HAP-1 (cell line): ENCODE results near the gene MOXD1.
A peak's percentile ranks its signal among the peaks of the same experiment; 100 is the strongest.

Experiments
- DNase-seq, 2 experiments: peaks; one replicate each; pipeline ENCODE4 v3.0.0-alpha.2; 2016 to 2020; ENCODE audit warnings: low spot score in 2 of 2
- H3K27me3 ChIP-seq: fragments of 250-450 bp; sonication (Bioruptor Pico); 2 replicates; pipeline ENCODE4 v1.5.1; 2020; ENCODE audit warnings: low read depth, mild to moderate bottlenecking, moderate library complexity
- H3K36me3 ChIP-seq: fragments of 250-450 bp; sonication (Bioruptor Pico); replicated peaks from 2 replicates; pipeline ENCODE4 v1.5.1; 2020; ENCODE audit warnings: mild to moderate bottlenecking
- H3K4me1 ChIP-seq: fragments of 250-450 bp; sonication (Bioruptor Pico); 2 replicates; pipeline ENCODE4 v1.5.1; 2020; ENCODE audit warnings: mild to moderate bottlenecking
- H3K4me3 ChIP-seq: fragments of 250-450 bp; sonication (Bioruptor Pico); 2 replicates; pipeline ENCODE4 v1.5.1; 2020; ENCODE audit warnings: mild to moderate bottlenecking, moderate library complexity
- H3K9me3 ChIP-seq: fragments of 250-450 bp; sonication (Bioruptor Pico); 2 replicates; pipeline ENCODE4 v1.5.1; 2020; ENCODE audit warnings: mild to moderate bottlenecking, moderate library complexity
- in situ Hi-C: fragments of 300-500 bp; cut with MboI; formaldehyde crosslinking; loops from 3 replicates; pipeline ENCODE4 v1.14.3; 2020; ENCODE audit warnings: low sequenced_read_pairs, inconsistent platforms, mixed read lengths

Gene MOXD1

GRCh38 chr6:132411296-132411695, 10.0 kb upstream of the MOXD1 start:
- no peak for DNase-seq

GRCh38 chr6:132410830-132411229, 9.6 kb upstream of the MOXD1 start:
- H3K27me3 ChIP-seq = peaks cover 7% of the 10 kb centered on the region; the same call in 1 of the 2 replicates
- H3K9me3 ChIP-seq = no peaks in the 10 kb centered on the region
- no peaks in the 10 kb centered on the region for H3K36me3 ChIP-seq
- H3K4me3 ChIP-seq = no peak overlapping the region
- H3K4me1 ChIP-seq = no peaks in the 10 kb centered on the region
- DNase-seq = no peak
- in situ Hi-C loops = no loop called here

More at GRCh38 chr6:132411296-132411695, 10.0 kb upstream of the MOXD1 start:
- no peaks in the 10 kb centered on the region for H3K36me3 ChIP-seq
- in situ Hi-C loops = no loop called here
- no peak overlapping the region for H3K4me3 ChIP-seq
- 0 out of 2 replicates have a peak, but pooled peaks cover 5% of the 10 kb centered on the region for H3K27me3 ChIP-seq
- H3K4me1 ChIP-seq = no peaks in the 10 kb centered on the region
- no peaks in the 10 kb centered on the region for H3K9me3 ChIP-seq

GRCh38 chr6:132405143-132405915, 4.1 kb upstream of the MOXD1 start:
- Histone ChIP-seq H3K9me3 (no peaks in the 10 kb centered on the region), H3K36me3 (no peaks in the 10 kb centered on the region), H3K27me3 (peaks cover 10% of the 10 kb centered on the region), H3K4me3 (no peak overlapping the region), H3K4me1 (no peaks in the 10 kb centered on the region)
- in situ Hi-C loops = no loop called here
- DNase-seq = no peak

- Histone ChIP-seq H3K9me3 (no peaks in the 10 kb centered on the region), H3K27me3 (peaks cover 10% of the 10 kb centered on the region), H3K4me1 (0 out of 2 replicates have a peak, but pooled peaks cover 2% of the 10 kb centered on the region), H3K36me3 (no peaks in the 10 kb centered on the region), H3K4me3 (no peak overlapping the region)
- no peak for DNase-seq
- in situ Hi-C loops = no loop called here
Measured at GRCh38 chr6:132404736-132405135, 3.5 kb upstream of the MOXD1 start.

GRCh38 chr6:132404330-132404729, 3.1 kb upstream of the MOXD1 start:
- in situ Hi-C loops = no loop called here
- Histone ChIP-seq H3K27me3 (peaks cover 10% of the 10 kb centered on the region), H3K4me1 (0 out of 2 replicates have a peak, but pooled peaks cover 3% of the 10 kb centered on the region), H3K9me3 (no peaks in the 10 kb centered on the region), H3K36me3 (no peaks in the 10 kb centered on the region), H3K4me3 (no peak overlapping the region)
- no peak for DNase-seq

GRCh38 chr6:132401618-132402285, 477 bp upstream of the MOXD1 start:
- in situ Hi-C loops = no loop called here
- no peaks in the 10 kb centered on the region for H3K9me3 ChIP-seq
- H3K4me3 ChIP-seq = peak overlapping the region; percentile 65
- 0 out of 2 replicates have a peak, but pooled peaks cover 3% of the 10 kb centered on the region for H3K4me1 ChIP-seq
- peaks cover 10% of the 10 kb centered on the region for H3K27me3 ChIP-seq
- H3K36me3 ChIP-seq = no peaks in the 10 kb centered on the region
- no peak for DNase-seq

GRCh38 chr6:132400555-132400882, 756 bp downstream of the MOXD1 start:
- no peaks in the 10 kb centered on the region for H3K36me3 ChIP-seq
- H3K27me3 ChIP-seq = peaks cover 6% of the 10 kb centered on the region
- peak overlapping the region; percentile 65 for H3K4me3 ChIP-seq
- H3K9me3 ChIP-seq = no peaks in the 10 kb centered on the region
- peak in 1 of 2 experiments; percentile 12 for DNase-seq
- in situ Hi-C loops = no loop called here
- 0 out of 2 replicates have a peak, but pooled peaks cover 3% of the 10 kb centered on the region for H3K4me1 ChIP-seq

- no peak for DNase-seq
- H3K4me3 ChIP-seq = no peak overlapping the region
- in situ Hi-C loops = no loop called here
Measured at GRCh38 chr6:132399376-132400074, 1.8 kb downstream of the MOXD1 start.

GRCh38 chr6:132395015-132395597, 6.2 kb downstream of the MOXD1 start:
- Histone ChIP-seq H3K36me3 (no peaks in the 10 kb centered on the region), H3K27me3 (no peaks in the 10 kb centered on the region), H3K4me3 (no peak overlapping the region), H3K9me3 (no peaks in the 10 kb centered on the region), H3K4me1 (peaks cover 16% of the 10 kb centered on the region)
- DNase-seq = no peak
- in situ Hi-C loops = no loop called here

More at GRCh38 chr6:132399376-132400074, 1.8 kb downstream of the MOXD1 start:
- Histone ChIP-seq H3K36me3 (no peaks in the 10 kb centered on the region), H3K4me1 (0 out of 2 replicates have a peak, but pooled peaks cover 3% of the 10 kb centered on the region), H3K27me3 (no peaks in the 10 kb centered on the region), H3K9me3 (no peaks in the 10 kb centered on the region)

- in situ Hi-C loops = no loop called here
- no peaks in the 10 kb centered on the region for H3K9me3 ChIP-seq
- H3K4me1 ChIP-seq = peaks cover 12% of the 10 kb centered on the region
- H3K27me3 ChIP-seq = no peaks in the 10 kb centered on the region
- no peak overlapping the region for H3K4me3 ChIP-seq
- H3K36me3 ChIP-seq = no peaks in the 10 kb centered on the region
- no peak for DNase-seq
Measured at GRCh38 chr6:132392792-132393191, 8.5 kb downstream of the MOXD1 start.

GRCh38 chr6:132392270-132392646, 9.0 kb downstream of the MOXD1 start:
- DNase-seq = peak; percentile 54 to 57
- Histone ChIP-seq H3K9me3 (no peaks in the 10 kb centered on the region), H3K4me3 (no peak overlapping the region), H3K27me3 (no peaks in the 10 kb centered on the region), H3K4me1 (peaks cover 12% of the 10 kb centered on the region), H3K36me3 (no peaks in the 10 kb centered on the region)
- in situ Hi-C loops = no loop called here

GRCh38 chr6:132391391-132392269, 9.6 kb downstream of the MOXD1 start:
- in situ Hi-C loops = no loop called here

GRCh38 chr6:132390451-132390850, 10.8 kb downstream of the MOXD1 start:
- Histone ChIP-seq H3K36me3 (no peaks in the 10 kb centered on the region), H3K4me3 (no peak overlapping the region), H3K27me3 (no peaks in the 10 kb centered on the region), H3K9me3 (no peaks in the 10 kb centered on the region), H3K4me1 (peaks cover 12% of the 10 kb centered on the region)
- DNase-seq = no peak
- in situ Hi-C loops = no loop called here

More at GRCh38 chr6:132391391-132392269, 9.6 kb downstream of the MOXD1 start:
- Histone ChIP-seq H3K27me3 (no peaks in the 10 kb centered on the region), H3K36me3 (no peaks in the 10 kb centered on the region), H3K9me3 (no peaks in the 10 kb centered on the region), H3K4me3 (no peak overlapping the region), H3K4me1 (peaks cover 12% of the 10 kb centered on the region)
- DNase-seq = peak in 1 of 2 experiments; percentile 36
